Cerebellar cortex (tissue), 1 donor: ENCODE measurements around the gene GUK1.

Source experiments
- DNase-seq: peaks from one replicate; pipeline ENCODE4 v3.0.0-alpha.2; 2015; ENCODE audit warnings: low spot score

Gene GUK1

GRCh38 chr1:228150120-228150460 lies 10.0 kb downstream of the GUK1 start:
- DNase-seq: no peak

- DNase-seq: no peak
These were observed 10.5 kb downstream of the GUK1 start for GRCh38 chr1:228150461-228151179.

DNA sequence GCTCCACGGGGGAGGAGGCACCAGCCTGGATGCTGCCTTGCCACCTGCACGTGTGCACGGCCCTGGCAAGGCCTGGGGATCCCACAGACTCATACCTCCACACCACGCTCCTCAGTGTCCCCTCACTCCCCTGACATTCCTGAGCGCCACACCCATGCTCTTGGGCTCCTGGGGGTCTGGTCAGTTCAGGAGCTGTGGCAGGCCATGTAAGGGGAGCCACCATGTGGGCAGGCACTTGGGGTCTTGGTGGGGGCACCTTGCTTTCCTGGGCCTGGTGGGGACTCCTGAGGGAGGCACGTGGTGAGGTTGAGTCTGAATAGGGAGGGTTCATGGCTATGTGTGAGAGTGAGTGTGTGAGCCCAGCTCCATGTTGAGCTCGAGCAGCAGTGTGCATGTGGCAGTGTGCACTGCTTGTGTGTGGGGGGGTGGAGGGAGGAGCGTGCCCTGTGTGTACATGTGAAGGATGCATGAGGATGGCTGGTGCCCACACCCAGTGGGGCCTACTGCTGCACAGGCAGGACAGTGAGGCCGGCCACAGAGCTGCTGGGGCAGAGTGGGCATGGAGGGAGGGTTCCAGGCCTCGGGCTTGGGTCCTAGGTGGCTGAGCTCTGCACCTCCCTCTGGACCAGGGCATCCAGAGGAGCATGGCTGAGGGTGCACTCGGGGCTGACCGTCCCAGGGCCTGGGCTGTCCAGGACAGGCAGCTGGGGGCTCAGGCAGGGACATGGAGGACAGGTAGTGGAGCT lies 11.3 kb downstream of the GUK1 start:
- no peak for DNase-seq

GRCh38 chr1:228152097-228152917 lies 12.2 kb downstream of the GUK1 start:
- no peak for DNase-seq

GRCh38 chr1:228152918-228153258 lies 12.8 kb downstream of the GUK1 start:
- DNase-seq: no peak

DNA sequence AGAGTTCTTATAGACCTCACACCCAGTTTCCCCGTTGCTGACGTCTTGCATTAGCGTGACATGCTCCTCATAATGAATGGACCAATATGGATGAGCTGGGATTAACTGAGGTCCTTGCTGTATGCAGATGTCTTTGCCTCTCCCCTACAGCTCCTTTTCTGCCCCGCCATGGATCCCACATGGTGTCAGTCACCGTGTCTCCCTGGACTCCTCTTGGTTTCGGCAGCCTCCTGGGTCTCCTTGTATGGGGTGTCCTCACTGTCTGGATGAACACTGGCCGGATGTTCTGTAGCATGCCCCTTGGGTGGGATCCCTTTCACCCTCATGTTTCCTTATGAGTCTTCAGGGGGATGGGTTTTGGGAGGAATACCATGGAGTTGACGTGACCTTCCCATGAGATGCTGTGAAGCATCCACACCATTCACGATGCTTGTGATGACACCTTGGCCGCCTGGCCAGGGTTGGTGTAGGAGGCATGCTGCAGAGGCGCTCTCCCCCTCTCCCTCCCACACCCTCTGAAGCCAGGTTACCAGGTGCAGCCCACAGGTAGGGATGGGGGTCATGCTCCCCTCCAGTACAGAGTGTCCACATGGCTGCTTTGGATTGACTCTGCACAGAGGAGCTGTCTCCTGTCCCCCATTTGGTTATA lies 14.1 kb downstream of the GUK1 start:
- no peak for DNase-seq

- DNase-seq: no peak
These were observed 14.8 kb downstream of the GUK1 start for GRCh38 chr1:228154670-228155571.

- DNase-seq: no peak
These were observed 15.8 kb downstream of the GUK1 start for GRCh38 chr1:228155596-228156514.

DNA sequence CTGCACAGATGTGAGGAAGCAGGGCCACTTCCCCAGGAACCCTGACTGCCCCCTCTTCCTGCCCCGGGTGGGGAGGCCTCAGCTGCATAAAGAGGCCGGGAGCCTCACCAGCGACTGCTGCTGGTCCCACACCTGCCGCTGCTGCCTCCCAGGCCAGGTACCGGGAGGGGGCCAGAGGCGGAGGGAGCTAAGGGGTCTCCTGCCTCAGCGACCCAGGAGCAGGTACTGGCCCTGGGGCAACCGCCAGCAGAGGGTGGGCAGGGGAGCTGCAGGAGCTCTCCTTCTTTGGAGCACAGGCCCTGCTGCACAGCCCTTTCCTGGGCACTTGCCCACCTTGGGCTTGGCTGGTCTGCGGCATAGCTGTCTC lies 16.4 kb downstream of the GUK1 start:
- DNase-seq: no peak

DNA sequence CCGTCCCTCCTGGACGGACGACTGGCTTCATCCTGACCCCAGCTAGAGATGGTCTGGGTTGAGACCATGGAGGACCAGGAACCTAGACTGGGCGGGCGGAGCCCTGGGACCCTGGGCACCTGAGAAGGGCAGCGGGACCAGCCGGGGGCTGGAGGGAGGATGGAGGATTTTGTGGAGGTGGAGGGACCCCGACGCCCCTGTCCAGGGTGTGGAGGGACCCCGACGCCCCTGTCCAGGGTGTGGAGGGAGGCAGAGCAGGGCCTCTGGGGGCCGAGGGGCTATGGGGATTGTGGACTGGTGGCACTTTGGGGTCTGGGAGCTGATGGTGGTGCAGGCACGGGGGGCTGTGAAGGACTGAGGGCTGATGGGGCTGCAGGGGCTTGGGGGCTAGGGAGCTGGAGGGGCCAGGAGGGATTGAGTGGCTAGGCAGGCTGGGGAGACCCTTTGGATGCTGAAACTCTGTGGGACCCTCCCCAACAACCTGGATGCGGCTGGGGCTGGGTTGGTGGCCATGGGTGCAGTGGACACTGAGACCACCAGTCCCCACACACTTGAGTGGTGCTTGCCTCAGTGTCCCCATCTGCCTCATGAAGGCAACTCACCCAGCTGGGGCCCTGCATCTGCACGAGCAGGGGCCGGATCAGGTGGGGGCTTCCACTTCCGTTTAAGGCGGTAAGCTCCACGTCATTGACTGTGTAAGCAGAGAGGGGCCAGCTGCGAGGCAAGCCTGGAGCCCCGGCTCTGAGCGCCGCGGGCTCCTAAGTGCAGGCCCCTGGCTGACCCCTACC lies 17.1 kb downstream of the GUK1 start:
- DNase-seq: no peak

- no peak for DNase-seq
These were observed 17.6 kb downstream of the GUK1 start for GRCh38 chr1:228157729-228158126.

DNA sequence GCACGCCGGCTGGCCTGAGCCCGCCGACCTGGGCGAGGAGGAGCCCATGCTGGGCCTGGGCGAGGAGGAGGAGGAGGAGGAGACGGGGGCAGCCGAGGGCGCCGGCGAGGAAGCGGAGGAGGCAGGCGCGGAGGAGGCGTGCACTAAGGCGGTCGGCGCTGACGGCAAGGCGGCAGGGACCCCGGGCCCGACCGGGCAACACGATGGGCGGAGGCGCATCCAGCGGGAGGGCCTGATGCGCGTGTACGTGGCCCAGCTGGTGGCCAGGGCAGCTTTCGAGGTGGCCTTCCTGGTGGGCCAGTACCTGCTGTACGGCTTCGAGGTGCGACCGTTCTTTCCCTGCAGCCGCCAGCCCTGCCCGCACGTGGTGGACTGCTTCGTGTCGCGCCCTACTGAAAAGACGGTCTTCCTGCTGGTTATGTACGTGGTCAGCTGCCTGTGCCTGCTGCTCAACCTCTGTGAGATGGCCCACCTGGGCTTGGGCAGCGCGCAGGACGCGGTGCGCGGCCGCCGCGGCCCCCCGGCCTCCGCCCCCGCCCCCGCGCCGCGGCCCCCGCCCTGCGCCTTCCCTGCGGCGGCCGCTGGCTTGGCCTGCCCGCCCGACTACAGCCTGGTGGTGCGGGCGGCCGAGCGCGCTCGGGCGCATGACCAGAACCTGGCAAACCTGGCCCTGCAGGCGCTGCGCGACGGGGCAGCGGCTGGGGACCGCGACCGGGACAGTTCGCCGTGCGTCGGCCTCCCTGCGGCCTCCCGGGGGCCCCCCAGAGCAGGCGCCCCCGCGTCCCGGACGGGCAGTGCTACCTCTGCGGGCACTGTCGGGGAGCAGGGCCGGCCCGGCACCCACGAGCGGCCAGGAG lies 18.3 kb downstream of the GUK1 start:
- DNase-seq: no peak

DNA sequence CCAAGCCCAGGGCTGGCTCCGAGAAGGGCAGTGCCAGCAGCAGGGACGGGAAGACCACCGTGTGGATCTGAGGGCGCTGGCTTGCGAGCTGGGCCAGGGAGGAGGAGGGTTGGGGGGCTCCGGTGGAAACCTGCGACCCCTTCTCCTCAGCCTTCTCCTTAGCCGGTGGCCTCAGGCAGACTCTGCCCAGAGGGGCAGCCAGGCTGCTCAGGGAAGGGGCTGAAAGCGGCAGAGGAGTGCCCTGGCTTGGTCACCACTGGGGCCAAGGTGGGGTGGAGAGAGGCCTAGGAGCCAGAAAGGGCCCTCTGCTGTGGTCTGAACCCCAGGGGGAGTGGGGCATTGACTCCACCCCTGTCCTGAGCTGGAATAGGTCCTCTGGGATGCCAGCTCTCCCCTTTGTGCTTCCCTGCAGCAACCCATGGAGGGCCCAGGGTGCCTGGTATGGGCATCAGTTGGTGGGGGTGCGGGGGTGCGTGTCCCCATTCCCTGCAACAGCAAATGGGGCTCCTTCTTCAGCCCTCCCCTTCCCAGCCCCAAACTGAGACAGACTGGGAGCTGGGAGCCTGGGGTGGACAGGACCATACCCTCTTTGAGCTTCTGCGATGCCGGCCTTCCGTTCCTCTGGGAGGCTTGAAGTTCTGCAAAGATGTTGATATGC lies 19.1 kb downstream of the GUK1 start:
- no peak for DNase-seq

DNA sequence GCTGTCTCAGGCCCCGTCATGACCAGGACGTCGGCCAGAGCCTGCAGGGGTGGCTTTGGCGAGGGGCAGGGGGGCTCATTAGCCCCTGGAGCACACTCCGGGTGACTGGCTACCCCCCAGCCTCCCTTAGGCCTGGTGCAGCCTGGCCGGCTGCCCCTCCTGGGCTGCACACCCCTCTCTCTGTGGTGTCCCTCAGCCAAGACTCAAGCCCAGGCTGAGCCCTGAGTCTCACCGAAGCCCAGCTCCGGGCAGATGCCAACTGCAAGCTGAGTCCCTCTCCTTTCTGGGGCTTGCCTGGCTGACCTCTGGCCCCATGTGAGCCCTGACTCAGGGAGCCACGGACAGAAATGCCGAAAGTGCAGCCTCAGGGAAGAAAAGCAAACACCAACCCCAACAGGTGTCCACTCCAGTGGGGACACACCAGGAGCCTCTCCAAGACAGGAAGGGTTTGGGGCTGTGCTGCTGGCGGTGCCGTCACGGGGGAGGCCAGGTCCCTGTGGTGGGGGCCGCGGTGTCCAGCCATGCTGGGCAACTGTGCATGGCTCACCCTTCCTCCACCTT lies 20.2 kb downstream of the GUK1 start:
- DNase-seq: no peak

DNA sequence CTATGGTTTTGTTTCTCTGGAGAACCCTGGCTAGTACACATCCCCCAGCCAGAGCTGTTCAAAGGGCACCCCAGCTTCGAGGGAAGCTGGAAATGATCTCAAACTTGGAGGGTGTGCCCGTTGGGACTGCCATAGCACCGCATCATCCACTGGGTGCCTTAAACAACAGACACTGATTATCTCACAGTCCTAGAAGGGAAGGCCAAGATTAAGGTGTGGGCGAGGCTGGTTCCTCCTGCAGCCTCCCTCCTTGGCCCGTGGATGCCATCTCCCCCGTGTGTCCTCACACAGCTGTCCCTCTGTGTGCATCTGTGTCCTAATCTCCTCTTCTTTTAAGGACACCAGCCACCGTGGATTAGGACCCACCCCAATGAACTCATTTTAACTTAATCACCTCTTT lies 21.3 kb downstream of the GUK1 start:
- DNase-seq: no peak

GRCh38 chr1:228161866-228162265 lies 21.8 kb downstream of the GUK1 start:
- no peak for DNase-seq

GRCh38 chr1:228162286-228163006 lies 22.4 kb downstream of the GUK1 start:
- DNase-seq: no peak
